ENCODE results near the gene ENO1. TPM values are rescaled to one million over a fixed set of nuclear protein-coding genes. Genes with fewer than 3 reads are reported as not detected.

ENO1 gene
- total RNA-seq = 100 to 1,000 TPM; 265 to 324 (median 300) TPM
- polyA plus RNA-seq = 100 to 1,000 TPM; 344 to 968 (median 364) TPM

GRCh38 chr1:8878448-8878697, at the start of gene ENO1:
ENO1 (minus strand) TSS chr1:8878686; CDS start chr1:8874908, 3,778 bp downstream.
- Histone ChIP-seq H3K27me3 (no peaks in the 10 kb centered on the region), H3K36me3 (peaks cover 0 to 9% (median 3%) of the 10 kb centered on the region in 4 donors), H3K27ac (peak within 1 kb of the TSS; percentile 94 to 100 (median 98)), H3K4me3 (peak within 1 kb of the TSS; percentile 65 to 95 (median 83)), H3K9me3 (no peaks in the 10 kb centered on the region), H3K4me1 (peaks cover 0 to 60% (median 57%) of the 10 kb centered on the region in 4 donors)
- intact Hi-C loops (cut with DNase I) = loop anchor here (2.0 to 10.0 kb wide), 2 partner anchors 62 to 904 kb away; partner anchors contain the start of gene RERE
- DNase-seq = no peak
- peak; percentile 96 for TF ChIP-seq POLR2A (IDR thresholded peaks at IDR 0.05)
- TF ChIP-seq POLR2AphosphoS5 (IDR thresholded peaks at IDR 0.05) = peak; percentile 96 to 99 (median 98)
- TF ChIP-seq EP300 (IDR thresholded peaks at IDR 0.05) = no peak
- no peak for TF ChIP-seq CTCF (IDR thresholded peaks at IDR 0.05)
- 0% methylated on average over 24 of the region's 24 CpGs for WGBS, 2 donors

- Histone ChIP-seq H3K9me3 (no peaks in the 10 kb centered on the region), H3K4me1 (no peaks in the 10 kb centered on the region), H3K27ac (no peak overlapping the region), H3K4me3 (no peak overlapping the region), H3K36me3 (no peaks in the 10 kb centered on the region), H3K27me3 (no peaks in the 10 kb centered on the region)
- WGBS, 2 donors = 90 to 92% methylated on average over 12 of the region's 12 CpGs
- intact Hi-C loops (cut with DNase I) = loop anchor here (2.0 kb wide), 1 partner anchor 54 kb away; no protein-coding TSS in a partner anchor
- no peak for TF ChIP-seq POLR2AphosphoS5 (IDR thresholded peaks at IDR 0.05)
- no peak for TF ChIP-seq POLR2A (IDR thresholded peaks at IDR 0.05)
- TF ChIP-seq EP300 (IDR thresholded peaks at IDR 0.05) = no peak
- no peak for TF ChIP-seq CTCF (IDR thresholded peaks at IDR 0.05)
- DNase-seq = no peak
These were observed 48.5 kb upstream of the ENO1 start for GRCh38 chr1:8926707-8927694.

- no peak for TF ChIP-seq CTCF (IDR thresholded peaks at IDR 0.05)
- no peak for TF ChIP-seq EP300 (IDR thresholded peaks at IDR 0.05)
- no peak for TF ChIP-seq POLR2AphosphoS5 (IDR thresholded peaks at IDR 0.05)
- no peak for TF ChIP-seq POLR2A (IDR thresholded peaks at IDR 0.05)
- Histone ChIP-seq H3K36me3 (no peaks in the 10 kb centered on the region), H3K27me3 (no peaks in the 10 kb centered on the region), H3K9me3 (no peaks in the 10 kb centered on the region), H3K27ac (no peak overlapping the region), H3K4me1 (no peaks in the 10 kb centered on the region), H3K4me3 (no peak overlapping the region)
- no peak for DNase-seq
- 89 to 91% methylated on average over 9 of the region's 9 CpGs for WGBS, 2 donors
- intact Hi-C loops (cut with DNase I) = loop anchor here (2.0 kb wide), 1 partner anchor 55 kb away; no protein-coding TSS in a partner anchor
These were observed 47.5 kb upstream of the ENO1 start for GRCh38 chr1:8925960-8926359.

- Histone ChIP-seq H3K27me3 (no peaks in the 10 kb centered on the region), H3K4me3 (no peak overlapping the region), H3K36me3 (no peaks in the 10 kb centered on the region), H3K9me3 (no peaks in the 10 kb centered on the region), H3K4me1 (no peaks in the 10 kb centered on the region), H3K27ac (no peak overlapping the region)
- no peak for DNase-seq
- WGBS, 2 donors = 45% methylated on average over 2 of the region's 2 CpGs
- no peak for TF ChIP-seq EP300 (IDR thresholded peaks at IDR 0.05)
- TF ChIP-seq POLR2A (IDR thresholded peaks at IDR 0.05) = no peak
- no peak for TF ChIP-seq CTCF (IDR thresholded peaks at IDR 0.05)
- no peak for TF ChIP-seq POLR2AphosphoS5 (IDR thresholded peaks at IDR 0.05)
- intact Hi-C loops (cut with DNase I) = no loop called here
These were observed 46.9 kb upstream of the ENO1 start for GRCh38 chr1:8925406-8925805.

Data from sigmoid colon (tissue), 7 donors.